HG03159 (cell line): ENCODE data around the gene LILRA1.
"Not testable (repeated sequence)": the region's sequence is repeated elsewhere in the genome, so short reads cannot be mapped to it uniquely, and the experiment has no call there.

Source experiments
- ATAC-seq: cut with Tn5 transposase; IDR thresholded peaks from one replicate; pipeline ENCODE4 v1.9.1; 2021; ENCODE audit warnings: mild to moderate bottlenecking, moderate library complexity; ENCODE audit not compliant: unreplicated experiment

Gene LILRA1

DNA sequence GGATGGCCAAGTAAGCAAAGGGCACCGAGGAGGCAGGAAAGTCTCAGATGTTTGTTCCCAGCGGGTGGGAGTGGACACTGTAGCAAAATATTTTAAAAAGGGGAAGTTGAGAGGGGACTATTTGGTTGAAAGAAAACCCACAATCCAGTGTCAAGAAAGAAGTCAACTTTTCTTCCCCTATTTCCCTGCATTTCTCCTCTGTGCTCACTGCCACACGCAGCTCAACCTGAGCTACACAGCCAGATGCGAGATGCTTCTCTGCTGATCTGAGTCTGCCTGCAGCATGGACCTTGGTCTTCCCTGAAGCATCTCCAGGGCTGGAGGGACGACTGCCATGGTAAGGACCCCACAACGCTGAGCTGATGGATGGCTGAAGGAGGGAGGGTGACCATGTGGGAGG lies at the start of gene LILRA1:
Gene LILRA1, plus strand, starts transcription at position 188 of the 400 bp plus-strand sequence. CDS start 613 bp downstream, outside the sequence.
- ATAC-seq, result not testable (repeated sequence)

DNA sequence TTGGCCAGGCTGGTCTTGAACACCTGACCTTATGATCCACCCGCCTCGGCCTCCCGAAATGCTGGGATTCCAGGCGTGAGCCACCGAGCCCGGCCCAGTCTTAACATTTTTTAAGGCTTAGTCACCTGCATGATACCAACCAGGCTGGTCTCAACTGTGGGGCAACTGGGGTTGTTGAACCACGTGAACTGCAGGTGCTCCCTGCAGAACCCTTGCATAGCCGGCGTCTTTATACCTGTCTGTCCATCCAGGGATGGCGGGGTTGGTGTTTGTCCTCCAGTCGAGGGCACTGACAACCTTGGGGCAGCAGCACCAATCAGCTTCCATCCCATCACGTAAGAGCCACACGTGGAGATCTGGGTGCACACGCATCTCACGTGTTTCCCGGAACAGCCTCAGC lies 44.6 kb upstream of the LILRA1 start:
- ATAC-seq, result no peak

GRCh38 chr19:54549224-54549623 lies 44.2 kb upstream of the LILRA1 start:
- no peak for ATAC-seq

- ATAC-seq, result no peak
Observed at GRCh38 chr19:54551293-54551692, 42.1 kb upstream of the LILRA1 start.

GRCh38 chr19:54551950-54552912 lies 41.2 kb upstream of the LILRA1 start:
- ATAC-seq, result no peak

DNA sequence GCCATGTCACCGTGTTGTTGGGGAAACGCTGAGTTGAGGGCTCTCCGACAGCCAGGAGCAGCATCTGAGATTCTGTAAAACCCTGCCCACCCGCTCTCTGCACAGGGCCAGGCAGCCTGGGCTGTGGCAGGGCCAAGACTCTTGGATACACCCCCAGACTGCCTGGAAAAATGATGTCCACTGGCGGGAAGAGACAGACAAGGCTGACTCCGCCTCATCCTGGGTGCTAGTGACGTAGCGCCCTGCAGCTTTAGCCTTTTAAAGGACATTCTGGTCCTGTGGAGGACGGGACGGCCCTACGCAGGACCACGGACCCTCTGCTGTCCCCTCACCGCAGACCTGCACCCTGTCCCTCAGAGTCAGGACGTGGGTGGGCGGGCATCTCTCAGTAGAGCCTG lies 40.5 kb upstream of the LILRA1 start:
- no peak for ATAC-seq

GRCh38 chr19:54554006-54554405 lies 39.4 kb upstream of the LILRA1 start:
- ATAC-seq, result no peak

DNA sequence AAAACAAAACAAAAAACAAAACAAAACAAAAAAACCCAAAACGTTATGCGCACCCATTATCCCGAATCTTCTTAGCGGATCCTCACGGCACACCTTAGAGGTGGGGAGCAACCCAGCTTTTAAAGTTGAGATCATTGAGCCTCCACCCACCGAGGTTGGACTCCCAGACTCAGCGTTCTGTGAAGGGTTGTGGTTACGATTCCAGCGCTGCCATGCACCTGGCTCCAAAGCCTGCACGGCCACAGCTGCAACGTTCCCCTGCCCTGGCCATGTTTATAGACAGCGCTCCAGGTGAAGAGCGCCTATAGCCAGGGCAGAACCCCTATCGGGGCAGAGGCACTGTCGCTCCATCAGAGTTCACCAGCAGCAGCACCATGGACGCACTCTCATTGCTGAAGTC lies 38.5 kb upstream of the LILRA1 start:
- no peak for ATAC-seq

- ATAC-seq, result no peak
Observed at GRCh38 chr19:54556194-54556593, 37.2 kb upstream of the LILRA1 start.

DNA sequence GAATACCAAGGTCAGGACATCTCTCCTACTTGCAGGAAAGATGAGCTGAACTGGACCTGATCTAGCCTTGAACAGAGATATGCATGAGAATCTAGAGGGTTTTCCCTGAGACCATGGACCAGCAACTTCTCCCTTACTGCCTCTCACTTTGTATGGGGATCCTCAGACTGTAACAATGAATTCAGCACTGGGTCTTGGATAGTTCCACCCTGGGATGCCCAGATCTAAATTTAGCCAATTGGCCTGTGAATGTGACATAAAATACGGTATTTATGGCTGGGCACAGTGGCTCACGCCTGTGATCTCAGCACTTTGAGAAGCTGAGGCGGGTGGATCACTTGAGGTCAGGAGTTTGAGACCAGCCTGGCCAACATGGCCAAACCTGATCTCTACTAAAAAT lies 35.1 kb upstream of the LILRA1 start:
- no peak for ATAC-seq

DNA sequence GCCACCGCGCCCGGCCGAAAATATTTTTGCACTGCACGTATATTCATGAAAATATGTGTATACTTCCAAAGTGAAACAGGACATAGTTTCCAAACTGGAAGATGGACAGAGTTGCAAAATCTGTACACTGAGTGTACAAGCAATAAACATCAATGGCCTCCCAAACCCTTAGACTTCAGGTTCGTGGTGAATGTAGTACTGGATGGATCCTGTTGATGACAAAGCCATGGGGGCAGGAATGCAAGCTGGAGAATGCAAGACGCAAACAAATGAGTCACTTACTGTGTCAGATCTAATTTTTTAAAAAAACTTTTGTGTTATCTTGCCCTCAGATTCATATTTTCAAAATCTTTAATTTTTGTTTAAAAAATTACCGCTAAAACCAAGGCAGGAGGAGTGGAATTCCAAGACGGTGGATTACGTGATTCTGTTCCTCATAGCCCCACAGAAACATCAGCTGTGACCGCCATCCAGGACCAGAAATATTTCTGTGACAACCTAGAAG lies 32.5 kb upstream of the LILRA1 start:
- ATAC-seq, result no peak

DNA sequence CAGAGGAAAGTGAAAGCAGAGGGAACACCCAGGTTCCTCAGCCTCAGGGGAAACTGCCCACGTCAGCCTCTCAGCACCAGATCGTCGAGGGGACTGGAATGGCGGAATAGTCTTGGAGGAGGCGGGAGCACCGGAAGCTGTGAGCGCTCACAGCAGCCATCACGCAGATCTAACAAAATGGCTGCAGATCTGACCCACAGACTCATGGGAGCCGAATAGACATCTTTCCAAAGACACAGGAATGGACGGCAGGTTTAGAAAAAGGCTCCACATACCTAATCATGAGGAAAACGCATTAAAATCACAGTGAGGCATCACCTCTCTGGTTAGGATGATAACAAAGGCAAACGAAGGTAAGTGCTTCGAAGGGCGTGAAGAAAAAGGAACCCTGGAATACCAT lies 31.6 kb upstream of the LILRA1 start:
- no peak for ATAC-seq

- not testable (repeated sequence) for ATAC-seq
Observed at GRCh38 chr19:54563206-54563605, 30.2 kb upstream of the LILRA1 start.

- no peak for ATAC-seq
Observed at GRCh38 chr19:54570316-54570715, 23.1 kb upstream of the LILRA1 start.

- ATAC-seq, result not testable (repeated sequence)
Observed at GRCh38 chr19:54571715-54572615, 21.5 kb upstream of the LILRA1 start.

GRCh38 chr19:54572696-54573311 lies 20.6 kb upstream of the LILRA1 start:
- no peak for ATAC-seq

DNA sequence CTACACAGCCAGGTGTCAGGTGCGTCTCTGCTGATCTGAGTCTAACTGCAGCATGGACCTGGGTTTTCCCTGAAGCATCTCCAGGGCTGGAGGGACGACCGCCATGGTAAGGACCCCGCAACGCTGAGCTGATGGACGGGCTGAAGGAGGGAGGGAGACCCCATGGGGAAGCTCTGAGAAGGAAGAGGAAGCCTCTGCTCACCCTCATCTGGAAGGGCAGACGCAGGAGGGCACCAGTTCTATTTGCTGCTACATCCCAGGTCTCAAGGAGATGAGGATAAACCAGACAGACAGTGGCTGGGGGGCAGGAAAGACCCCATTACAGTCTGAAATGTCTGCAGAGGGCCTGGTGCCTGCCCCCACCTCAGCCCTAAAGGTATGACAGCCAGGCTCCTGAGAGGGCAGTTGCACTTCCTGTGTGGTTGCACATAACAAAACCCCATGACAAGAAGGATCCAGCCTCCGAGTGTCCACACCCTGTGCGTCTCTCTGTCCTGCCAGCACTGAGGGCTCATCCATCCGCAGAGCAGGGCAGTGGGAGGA lies 20.0 kb upstream of the LILRA1 start, which contains the start of gene LILRA2:
Gene LILRA2, plus strand, starts transcription at position 461 of the 543 bp plus-strand sequence. CDS start 89 bp downstream, outside the sequence.
- ATAC-seq, result no peak

- no peak for ATAC-seq
Observed at GRCh38 chr19:54574051-54574450, 19.4 kb upstream of the LILRA1 start.

GRCh38 chr19:54574527-54575056 lies 18.8 kb upstream of the LILRA1 start:
- ATAC-seq, result no peak

GRCh38 chr19:54575205-54575604 lies 18.2 kb upstream of the LILRA1 start:
- not testable (repeated sequence) for ATAC-seq
